OCI-LY3 (cell line): ENCODE results near the gene MPZ.

Source experiments
- EZH2phosphoT487 ChIP-seq: fragments of 200-600 bp; shearing (Covaris generic); IDR thresholded peaks from 2 replicates; pipeline ENCODE4 v1.6.1; 2018; ENCODE audit warnings: antibody characterized with exemption, mixed run types, low read depth
- TF ChIP-seq, protein P1 (sequence below): fragments of 200-600, 300-600 bp; sonication (generic); IDR thresholded peaks from 2 replicates; pipeline ENCODE4 v1.5.1; 2014; ENCODE audit warnings: antibody characterized with exemption, low read length, low read depth

DNA sequence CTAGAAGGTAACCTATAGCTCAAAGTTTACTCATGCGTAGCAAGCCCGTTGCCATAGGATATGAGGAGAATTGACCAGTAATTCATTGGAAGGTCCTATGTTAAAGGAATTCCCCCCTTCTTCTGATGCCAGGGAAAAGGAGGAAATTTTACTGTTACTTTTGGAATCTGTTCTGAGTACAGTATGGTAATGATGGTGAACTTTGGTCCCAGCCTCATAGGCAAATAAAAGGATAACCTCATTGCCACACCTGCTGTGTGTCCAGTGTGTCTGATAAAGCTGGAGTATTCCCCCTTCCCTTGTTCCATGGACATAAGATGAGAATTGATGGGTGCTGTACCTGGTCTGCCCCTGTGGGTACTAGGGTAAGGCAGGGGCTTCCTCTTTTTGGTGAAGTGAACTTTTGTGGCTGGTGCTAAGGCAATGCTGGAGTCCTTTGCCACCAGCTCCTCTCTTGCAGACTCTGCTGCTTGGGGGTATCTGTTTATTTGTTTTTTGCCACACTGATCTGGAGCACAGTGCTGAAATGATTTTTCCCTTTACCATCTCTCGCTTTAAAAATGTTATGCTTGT is 22.2 kb downstream of the MPZ start:
- TF ChIP-seq, protein P1, sequence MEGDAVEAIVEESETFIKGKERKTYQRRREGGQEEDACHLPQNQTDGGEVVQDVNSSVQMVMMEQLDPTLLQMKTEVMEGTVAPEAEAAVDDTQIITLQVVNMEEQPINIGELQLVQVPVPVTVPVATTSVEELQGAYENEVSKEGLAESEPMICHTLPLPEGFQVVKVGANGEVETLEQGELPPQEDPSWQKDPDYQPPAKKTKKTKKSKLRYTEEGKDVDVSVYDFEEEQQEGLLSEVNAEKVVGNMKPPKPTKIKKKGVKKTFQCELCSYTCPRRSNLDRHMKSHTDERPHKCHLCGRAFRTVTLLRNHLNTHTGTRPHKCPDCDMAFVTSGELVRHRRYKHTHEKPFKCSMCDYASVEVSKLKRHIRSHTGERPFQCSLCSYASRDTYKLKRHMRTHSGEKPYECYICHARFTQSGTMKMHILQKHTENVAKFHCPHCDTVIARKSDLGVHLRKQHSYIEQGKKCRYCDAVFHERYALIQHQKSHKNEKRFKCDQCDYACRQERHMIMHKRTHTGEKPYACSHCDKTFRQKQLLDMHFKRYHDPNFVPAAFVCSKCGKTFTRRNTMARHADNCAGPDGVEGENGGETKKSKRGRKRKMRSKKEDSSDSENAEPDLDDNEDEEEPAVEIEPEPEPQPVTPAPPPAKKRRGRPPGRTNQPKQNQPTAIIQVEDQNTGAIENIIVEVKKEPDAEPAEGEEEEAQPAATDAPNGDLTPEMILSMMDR = no peak
- no peak for TF ChIP-seq EZH2phosphoT487
